NCI-H1092 treated with DMSO at 0.1 percent for 48 hours (cell line): ENCODE results near the gene NEK5.
"Not testable (repeated sequence)": the region's sequence is repeated elsewhere in the genome, so short reads cannot be mapped to it uniquely, and the experiment has no call there.

Experiments
- DNase-seq: peaks from one replicate; lab custom pipeline; 2025; lab: John Stamatoyannopoulos, UW

NEK5 gene

DNA sequence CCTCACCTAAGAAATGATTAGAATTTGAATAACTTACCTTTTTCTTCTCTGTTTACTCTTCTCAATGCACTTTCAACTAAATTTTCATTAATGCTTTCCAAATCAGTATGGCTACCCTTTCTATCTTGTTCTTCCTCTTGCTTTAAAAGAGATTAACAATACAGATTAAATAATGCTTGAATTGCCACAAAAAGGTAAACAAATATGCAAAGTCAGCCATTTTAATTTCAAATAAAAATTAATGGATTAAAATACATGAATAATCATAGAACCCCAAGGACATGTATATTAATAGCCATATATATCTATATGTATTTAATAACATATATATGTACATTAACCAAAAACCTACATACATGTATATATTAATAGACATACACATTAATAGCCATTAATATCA, 7.9 kb upstream of the NEK5 start:
- DNase-seq = no peak

DNA sequence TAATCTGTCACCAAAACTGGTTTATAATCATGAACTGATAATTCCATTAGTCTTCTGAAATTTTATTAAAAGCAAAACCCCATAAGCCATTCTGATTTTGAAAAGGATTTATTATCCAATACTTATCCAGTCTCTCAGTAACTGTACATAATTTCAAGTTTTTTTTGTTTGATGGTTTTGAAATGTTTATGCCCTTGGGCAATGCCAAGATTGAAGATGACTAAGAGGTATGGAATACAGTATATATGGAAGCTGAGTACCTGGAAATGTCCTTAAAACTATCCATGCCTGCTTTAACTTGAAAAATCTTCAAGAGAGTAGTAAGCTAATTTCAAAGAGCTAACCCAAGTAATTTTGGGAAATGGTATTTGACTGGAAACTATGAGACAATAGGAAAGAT, 1.8 kb upstream of the NEK5 start:
- DNase-seq = no peak

DNA sequence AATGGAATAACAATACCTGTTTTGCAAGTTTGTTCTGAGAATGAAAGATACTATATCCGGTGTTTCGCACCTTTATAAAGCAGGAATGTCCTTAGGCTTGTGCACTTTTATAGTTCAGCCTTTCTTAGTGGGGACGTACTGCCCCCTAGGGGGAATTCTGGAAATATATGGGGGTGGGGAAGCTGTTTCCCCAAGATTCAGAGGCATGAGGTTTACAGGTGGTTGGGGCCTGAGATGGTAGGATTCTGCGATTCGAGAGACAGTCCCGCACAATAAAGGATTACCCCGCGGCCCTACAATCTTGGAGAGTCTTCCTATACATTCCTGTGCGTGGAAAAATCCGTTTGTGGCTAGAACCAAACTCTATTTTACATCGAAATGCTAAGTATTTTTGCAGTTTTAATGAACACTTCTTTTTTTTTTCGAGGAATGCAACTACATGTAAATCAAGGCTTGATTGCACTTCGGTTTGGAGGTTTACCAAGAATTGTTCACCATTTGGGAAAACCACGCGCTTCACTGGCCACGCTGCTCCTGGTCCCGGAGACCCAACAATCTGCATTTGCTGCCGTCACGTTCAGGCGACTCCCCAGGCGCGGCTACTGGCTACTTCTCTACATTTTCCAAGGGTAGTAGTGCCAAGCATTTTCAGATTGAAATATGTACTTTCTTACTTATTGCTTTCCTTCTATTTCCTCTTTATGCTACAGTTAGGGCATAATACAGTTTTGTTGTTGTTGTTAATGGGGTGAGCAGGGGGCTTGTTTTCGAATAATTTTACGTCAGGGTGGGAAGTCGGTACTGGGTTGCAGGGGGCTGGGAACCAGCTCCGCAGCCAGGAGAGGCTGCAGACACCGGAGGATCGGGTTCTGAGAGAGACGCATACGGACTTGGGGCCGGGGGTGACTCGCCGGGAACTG, 830 bp downstream of the NEK5 start:
- DNase-seq = peak; percentile 54

DNA sequence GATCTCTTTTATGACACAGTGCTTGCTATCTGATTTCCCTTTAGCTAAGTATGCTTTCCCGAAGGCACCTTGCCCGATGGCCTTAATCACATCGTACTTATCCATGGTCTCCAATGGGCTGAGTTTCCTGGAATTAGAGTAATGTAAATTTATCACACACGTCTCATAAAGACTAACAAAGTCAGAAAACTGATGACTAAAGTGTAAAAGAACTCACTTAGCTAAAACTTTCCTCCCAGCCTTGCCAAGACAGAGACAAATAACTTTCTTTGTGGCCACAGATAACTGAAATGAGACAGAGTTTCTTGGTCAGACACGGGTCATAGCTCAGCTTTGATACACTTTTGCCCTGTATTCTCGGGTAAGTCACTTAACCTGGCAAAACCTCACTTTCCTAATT, 1.5 kb downstream of the NEK5 start:
- DNase-seq = no peak

DNA sequence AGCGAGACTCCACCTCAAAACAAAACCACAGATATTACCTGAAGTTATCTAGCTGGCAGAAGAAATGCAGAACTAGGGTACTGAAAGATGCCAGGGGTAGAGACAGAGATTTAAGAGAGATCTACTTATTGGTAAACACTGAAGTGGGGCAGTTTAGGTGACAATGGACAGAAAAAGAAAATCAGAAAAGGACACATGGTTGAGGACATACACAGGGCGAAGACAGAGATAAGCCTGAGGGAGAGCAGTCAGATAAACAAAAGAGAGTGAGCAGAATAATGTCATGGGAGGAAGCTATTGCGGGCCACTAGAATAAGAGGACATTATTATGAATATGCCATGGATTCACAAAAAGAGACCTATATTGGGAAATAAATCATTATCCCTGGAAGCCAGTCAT, 3.3 kb downstream of the NEK5 start:
- DNase-seq = no peak

- no peak for DNase-seq
Measured at GRCh38 chr13:52118595-52118994, 10.3 kb downstream of the NEK5 start.

DNA sequence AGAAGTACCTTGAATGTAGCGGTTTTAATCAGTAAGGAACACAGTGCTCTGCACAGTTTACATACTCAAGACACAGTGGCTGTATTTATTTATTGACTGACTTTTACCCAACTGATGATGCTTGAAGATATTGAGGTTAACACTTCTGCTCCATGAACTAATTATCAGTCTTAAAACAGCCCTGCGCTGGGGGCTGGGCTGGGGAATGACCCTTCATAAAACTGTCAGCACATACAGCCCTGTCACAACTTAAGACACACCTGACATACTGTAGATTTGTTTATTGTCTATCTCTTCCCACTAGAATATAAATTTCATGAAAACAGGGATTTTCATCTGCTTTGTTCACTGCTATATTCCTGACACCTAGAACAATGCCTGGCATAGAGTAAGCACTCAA, 10.8 kb downstream of the NEK5 start:
- DNase-seq = no peak

DNA sequence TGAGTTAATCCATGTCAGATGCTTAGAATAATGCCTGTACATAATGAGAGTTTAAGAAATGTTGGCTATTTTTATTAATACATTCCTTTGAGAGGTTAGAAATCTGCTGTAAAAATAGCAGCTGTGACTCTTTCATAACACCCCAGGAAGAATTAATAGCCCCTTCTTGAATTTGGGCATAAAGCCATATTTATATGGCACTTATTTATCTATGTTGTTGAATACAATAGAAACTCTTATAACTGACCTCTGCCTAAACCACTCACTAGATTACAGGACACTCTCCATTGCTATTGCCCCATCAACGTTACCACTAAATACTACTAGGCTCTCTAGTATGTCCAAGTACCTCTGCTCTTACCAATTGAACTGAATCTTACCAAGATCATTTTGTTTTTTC, 16.3 kb downstream of the NEK5 start:
- DNase-seq = no peak

- DNase-seq = no peak
Measured at GRCh38 chr13:52109116-52109670, 19.7 kb downstream of the NEK5 start.

GRCh38 chr13:52105841-52106240, 23.0 kb downstream of the NEK5 start:
- no peak for DNase-seq

- DNase-seq = no peak
Measured at GRCh38 chr13:52104624-52105023, 24.2 kb downstream of the NEK5 start.

- DNase-seq = no peak
Measured at GRCh38 chr13:52103386-52103785, 25.5 kb downstream of the NEK5 start.

DNA sequence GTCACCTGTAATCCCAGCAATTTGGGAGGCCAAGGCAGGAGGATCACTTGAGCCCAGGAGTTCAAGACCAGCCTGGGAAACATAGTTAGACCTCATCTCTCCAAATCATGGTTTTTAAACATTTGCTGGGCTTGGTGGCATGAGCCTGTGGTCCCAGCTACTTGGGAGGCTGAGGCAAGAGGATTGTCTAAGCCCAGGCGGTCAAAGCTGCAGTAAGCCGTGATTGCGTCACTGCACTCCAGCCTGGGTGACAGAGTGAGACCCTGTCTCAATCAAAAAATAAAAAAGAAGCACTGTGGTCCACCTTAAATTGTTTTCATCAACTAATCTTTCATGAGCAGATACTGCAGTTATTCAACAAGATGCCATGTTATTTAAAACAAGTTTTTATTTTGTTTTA, 26.4 kb downstream of the NEK5 start:
- DNase-seq = not testable (repeated sequence)

DNA sequence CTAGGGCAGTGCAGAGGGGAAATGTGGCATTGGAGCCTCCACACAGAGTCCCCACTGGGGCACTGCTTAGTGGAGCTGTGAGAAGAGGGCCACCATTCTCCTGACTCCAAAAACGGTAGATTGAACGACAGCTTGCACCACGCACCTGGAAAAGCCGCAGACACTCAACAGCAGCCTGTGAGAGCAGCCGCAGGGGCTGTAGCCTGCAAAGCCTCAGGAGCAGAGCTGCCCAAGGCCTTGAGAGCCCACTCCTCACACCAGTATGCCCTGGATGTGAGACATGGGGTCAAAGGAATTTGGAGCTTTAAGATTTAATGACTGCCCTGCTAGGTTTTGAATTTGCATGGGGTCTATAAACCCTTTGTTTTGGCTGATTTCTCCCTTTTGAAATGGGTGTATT, 31.7 kb downstream of the NEK5 start:
- DNase-seq = no peak

DNA sequence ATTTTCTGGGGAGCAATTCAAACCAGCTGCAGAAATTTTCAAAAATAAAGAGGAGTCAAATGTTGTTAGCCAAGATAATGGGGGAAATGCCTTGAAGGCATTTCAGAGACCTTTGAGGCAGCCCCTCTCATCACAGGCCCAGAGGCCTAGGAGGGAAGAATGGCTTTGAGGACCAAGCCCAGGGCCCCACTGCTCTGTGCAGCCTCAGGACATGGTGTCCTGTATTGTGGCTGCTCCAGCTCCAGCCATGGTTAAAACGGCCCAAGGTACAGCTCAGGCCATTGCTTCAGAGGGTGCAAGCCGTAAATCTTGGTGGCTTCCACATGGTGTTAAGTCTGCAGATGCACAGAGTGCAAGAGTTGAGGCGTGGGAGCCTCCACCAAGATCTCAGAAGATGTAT, 32.1 kb downstream of the NEK5 start:
- no peak for DNase-seq

DNA sequence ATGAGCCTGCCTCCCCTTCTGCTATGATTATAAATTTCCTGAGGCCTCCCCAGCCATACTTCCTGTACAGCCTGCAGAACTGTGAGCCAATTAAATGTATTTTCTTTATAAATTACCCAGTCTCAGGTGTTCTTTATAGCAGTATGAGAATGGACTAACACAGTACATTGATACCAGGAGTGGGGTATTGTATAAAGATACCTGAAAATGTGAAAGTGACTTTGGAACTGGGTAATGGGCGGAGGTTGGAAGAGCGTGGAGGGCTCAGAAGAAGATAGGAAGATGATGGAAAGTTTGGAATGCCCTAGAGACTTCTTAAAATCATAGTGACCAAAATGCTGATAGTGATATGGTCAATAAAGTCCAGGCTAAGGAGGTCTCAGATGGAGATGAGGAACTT, 32.8 kb downstream of the NEK5 start:
- DNase-seq = no peak

DNA sequence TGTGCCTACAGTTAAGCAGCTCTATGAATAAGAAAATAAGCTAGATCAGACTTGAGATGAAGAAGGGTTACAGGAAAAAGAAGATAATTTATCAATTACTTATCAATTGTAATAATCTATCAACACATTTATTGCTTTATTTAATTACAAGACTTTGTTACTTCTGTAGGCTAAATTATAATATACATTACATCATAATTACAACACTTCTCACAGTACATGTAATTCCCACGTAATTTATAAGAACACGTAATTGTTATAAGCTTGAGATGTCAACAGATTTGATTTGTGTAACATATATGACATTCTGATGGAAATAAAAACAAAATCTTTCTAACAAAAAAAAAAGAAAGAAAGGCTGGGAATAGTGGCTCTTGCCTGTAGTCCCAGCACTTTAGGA, 36.8 kb downstream of the NEK5 start:
- no peak for DNase-seq

- DNase-seq = no peak
Measured at GRCh38 chr13:52091473-52091872, 37.4 kb downstream of the NEK5 start.

DNA sequence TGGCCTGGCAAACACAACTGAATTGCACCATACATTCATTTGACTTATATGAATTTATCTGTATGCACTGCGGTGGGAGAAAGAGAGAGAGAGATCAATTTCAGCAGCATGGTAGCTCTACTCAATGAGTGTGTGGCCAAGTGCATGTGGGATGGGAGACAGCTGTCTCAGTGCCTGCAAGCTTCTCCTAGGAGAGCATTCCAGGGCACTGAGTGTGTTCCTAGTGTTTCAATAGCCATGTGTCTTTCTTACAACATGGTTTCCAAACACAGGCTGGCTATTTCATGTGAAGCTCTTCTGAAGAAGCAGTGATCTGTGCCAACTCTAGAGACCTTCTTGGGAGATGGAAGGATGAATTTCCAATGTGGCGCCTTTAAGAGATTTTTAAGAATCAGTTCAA, 43.5 kb downstream of the NEK5 start:
- no peak for DNase-seq

DNA sequence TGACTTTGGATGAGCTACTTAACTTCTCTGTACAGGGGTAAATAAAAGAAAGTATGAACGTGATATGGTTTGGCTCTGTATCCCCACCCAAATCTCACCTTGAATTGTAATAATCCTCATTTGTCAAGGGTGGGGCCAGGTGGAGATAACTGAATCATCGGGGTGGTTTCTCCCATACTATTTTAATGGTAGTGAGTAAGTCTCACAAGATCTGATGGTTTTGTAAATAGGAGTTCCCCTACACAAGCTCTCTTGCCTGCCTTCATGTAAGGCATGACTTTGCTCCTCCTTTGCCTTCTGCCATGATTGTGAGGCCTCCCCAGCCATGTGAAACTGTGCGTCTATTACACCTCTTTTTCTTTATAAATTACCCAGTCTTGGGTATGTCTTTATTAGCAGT, 43.9 kb downstream of the NEK5 start:
- not testable (repeated sequence) for DNase-seq

- no peak for DNase-seq
Measured at GRCh38 chr13:52082601-52083000, 46.3 kb downstream of the NEK5 start.

DNA sequence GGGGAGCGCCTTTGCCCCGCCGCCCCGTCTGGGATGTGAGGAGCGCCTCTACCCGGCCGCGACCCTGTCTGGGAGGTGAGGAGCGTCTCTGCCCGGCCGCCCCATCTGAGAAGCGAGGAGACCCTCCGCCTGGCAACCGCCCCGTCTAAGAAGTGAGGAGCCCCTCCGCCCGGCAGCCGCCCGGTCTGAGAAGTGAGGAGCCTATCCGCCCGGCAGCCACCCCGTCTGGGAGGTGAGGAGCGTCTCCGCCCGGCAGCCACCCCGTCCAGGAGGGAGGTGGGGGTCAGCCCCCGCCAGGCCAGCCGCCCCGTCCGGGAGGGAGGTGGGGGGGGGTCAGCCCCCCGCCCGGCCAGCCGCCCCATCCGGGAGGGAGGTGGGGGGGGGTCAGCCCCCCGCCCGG, 49.0 kb downstream of the NEK5 start:
- DNase-seq = not testable (repeated sequence)

GRCh38 chr13:52070929-52071523, 57.8 kb downstream of the NEK5 start:
- DNase-seq = peak; percentile 2
